ENCODE data around the gene CADM3. TPM values are rescaled to one million over a fixed set of nuclear protein-coding genes. Genes with fewer than 3 reads are reported as not detected.

The CADM3 gene
- total and polyA plus RNA-seq, 9 of the 15 experiments (the other 6 are each of a cell fraction or from before 2014, with no cell fraction given): 0.04 TPM; not detected in 8

- DNase-seq (ENCODE audit: extremely low read depth in 1 of 4, low spot score in 3 of 4): no peak
- POLR2A ChIA-PET: no interaction called here
- Histone ChIP-seq H3K27ac (ENCODE audit: extremely low read depth, low read depth, low read length) (no peak overlapping the region), H3K27me3 (ENCODE audit: control insufficient read depth in 2 of 2, insufficient read depth in 2 of 2, low read length in 2 of 2) (no peaks in the 10 kb centered on the region), H4K20me1 (replicated peaks; ENCODE audit: control insufficient read depth, insufficient read depth, low read length) (no peaks in the 10 kb centered on the region), H3K36me3 (ENCODE audit: control insufficient read depth, insufficient read depth, low read length) (no peaks in the 10 kb centered on the region), H3K4me3 (no peak overlapping the region), H3K9me1 (ENCODE audit: control insufficient read depth, insufficient read depth, low read length) (no peaks in the 10 kb centered on the region), H2AFZ (ENCODE audit: low read depth, low read length) (no peak overlapping the region), H3K9me3 (replicated peaks; ENCODE audit: control insufficient read depth, insufficient read depth, low read depth, low read length) (no peaks in the 10 kb centered on the region), H3K79me2 (ENCODE audit: control insufficient read depth, insufficient read depth, low read length) (no peaks in the 10 kb centered on the region), H3K4me2 (ENCODE audit: insufficient read depth, low read length) (no peak overlapping the region), H3K4me1 (replicated peaks in 1 of 2; ENCODE audit: control insufficient read depth in 2 of 2, insufficient read depth in 2 of 2, low read length in 2 of 2) (no peaks in the 10 kb centered on the region), H3K9ac (ENCODE audit: insufficient read depth in 1 of 2, low read depth in 2 of 2, low read length in 2 of 2) (no peak overlapping the region)
- in situ Hi-C loops (cut with MboI) (no loop called here), intact Hi-C loops (cut with micrococcal nuclease) (no loop called here)
- FAIRE-seq: no peak
- WGBS (ENCODE audit: insufficient coverage, low coverage, missing lambda C conversion rate): 4% methylated on average over 8 of the region's 8 CpGs
- no peak for ATAC-seq
- CTCF ChIA-PET (ENCODE audit: low intra/inter-chr PET ratio): no interaction called here
- BruUV-seq (replicated peaks): no TSS peak
- TF ChIP-seq MLX (CRISPR knock-in tag; conservative IDR thresholded peaks at IDR 0.05): no peak
- TF ChIP-seq CUX1 (CRISPR knock-in tag; IDR thresholded peaks at IDR 0.05): no peak
- no peak for TF ChIP-seq SRSF3 (IDR thresholded peaks at IDR 0.05; ENCODE audit: insufficient read depth, low read length)
- TF ChIP-seq BCL6 (CRISPR knock-in tag; IDR thresholded peaks at IDR 0.05): no peak
- no peak for TF ChIP-seq ZBTB7A (IDR thresholded peaks at IDR 0.05; ENCODE audit: borderline replicate concordance, control insufficient read depth, low read depth, low read length)
- no peak for TF ChIP-seq RAD51 (IDR thresholded peaks at IDR 0.05; ENCODE audit: borderline replicate concordance, low read depth)
- no peak for TF ChIP-seq CGGBP1 (CRISPR knock-in tag; IDR thresholded peaks at IDR 0.05)
- no peak for TF ChIP-seq GABPB2 (CRISPR knock-in tag; conservative IDR thresholded peaks at IDR 0.05)
- TF ChIP-seq TAF15 (IDR thresholded peaks at IDR 0.05; ENCODE audit: low read depth, low read length): no peak
- no peak for TF ChIP-seq ZBTB12 (CRISPR knock-in tag; IDR thresholded peaks at IDR 0.05)
- no peak for TF ChIP-seq ZBTB49 (CRISPR knock-in tag; IDR thresholded peaks at IDR 0.05; ENCODE audit: borderline replicate concordance)
- TF ChIP-seq HMG20A (CRISPR knock-in tag; conservative IDR thresholded peaks at IDR 0.05): no peak
Observed at GRCh38 chr1:159229260-159229885, 58.0 kb downstream of the CADM3 start.
